ENCODE results near the gene SUMO3. TPM values are rescaled to one million over a fixed set of nuclear protein-coding genes. Genes with fewer than 3 reads are reported as not detected.
A peak's percentile ranks its signal among the peaks of the same experiment; 100 is the strongest.

The SUMO3 gene
- total RNA-seq, 1 experiment from 2014 or later = 41.4 TPM

GRCh38 chr21:44774972-44775371 is 42.9 kb downstream of the SUMO3 start:
- in situ Hi-C loops (cut with HindIII; ENCODE audit: low pct_unique_long_range_greater_than_20kb, low sequenced_read_pairs) (no loop called here), intact Hi-C loops (cut with micrococcal nuclease; ENCODE audit: unreplicated experiment) (no loop called here)
- Histone ChIP-seq H3K9me3 (ENCODE audit: control insufficient read depth, insufficient read depth, low read depth, low read length) (no peaks in the 10 kb centered on the region), H3K36me3 (ENCODE audit: control insufficient read depth, insufficient read depth, low read length) (peaks cover 9% of the 10 kb centered on the region; the same call in 1 of the 2 replicates), H3K27me3 (ENCODE audit: control insufficient read depth, insufficient read depth, low read length) (no peaks in the 10 kb centered on the region), H3K4me1 (ENCODE audit: control insufficient read depth, insufficient read depth, low read length) (peaks cover 15% of the 10 kb centered on the region), H3K4me3 (ENCODE audit: low read depth in 2 of 2, low read length in 2 of 2) (no peak overlapping the region), H3K27ac (ENCODE audit: low read length) (no peak overlapping the region)
- no TSS peak for BruUV-seq (replicated peaks)
- DNase-seq (ENCODE audit: low read depth, low spot score) (no peak), ATAC-seq (no peak)
- CTCF ChIA-PET = no interaction called here
- POLR2A ChIA-PET = no interaction called here
- no peak for TF ChIP-seq POLR2AphosphoS5 (IDR thresholded peaks at IDR 0.05; ENCODE audit: low read depth, low read length)
- TF ChIP-seq SIN3A (IDR thresholded peaks at IDR 0.05; ENCODE audit: borderline replicate concordance, insufficient read depth, low read depth, low read length) = no peak
- TF ChIP-seq, protein P1, sequence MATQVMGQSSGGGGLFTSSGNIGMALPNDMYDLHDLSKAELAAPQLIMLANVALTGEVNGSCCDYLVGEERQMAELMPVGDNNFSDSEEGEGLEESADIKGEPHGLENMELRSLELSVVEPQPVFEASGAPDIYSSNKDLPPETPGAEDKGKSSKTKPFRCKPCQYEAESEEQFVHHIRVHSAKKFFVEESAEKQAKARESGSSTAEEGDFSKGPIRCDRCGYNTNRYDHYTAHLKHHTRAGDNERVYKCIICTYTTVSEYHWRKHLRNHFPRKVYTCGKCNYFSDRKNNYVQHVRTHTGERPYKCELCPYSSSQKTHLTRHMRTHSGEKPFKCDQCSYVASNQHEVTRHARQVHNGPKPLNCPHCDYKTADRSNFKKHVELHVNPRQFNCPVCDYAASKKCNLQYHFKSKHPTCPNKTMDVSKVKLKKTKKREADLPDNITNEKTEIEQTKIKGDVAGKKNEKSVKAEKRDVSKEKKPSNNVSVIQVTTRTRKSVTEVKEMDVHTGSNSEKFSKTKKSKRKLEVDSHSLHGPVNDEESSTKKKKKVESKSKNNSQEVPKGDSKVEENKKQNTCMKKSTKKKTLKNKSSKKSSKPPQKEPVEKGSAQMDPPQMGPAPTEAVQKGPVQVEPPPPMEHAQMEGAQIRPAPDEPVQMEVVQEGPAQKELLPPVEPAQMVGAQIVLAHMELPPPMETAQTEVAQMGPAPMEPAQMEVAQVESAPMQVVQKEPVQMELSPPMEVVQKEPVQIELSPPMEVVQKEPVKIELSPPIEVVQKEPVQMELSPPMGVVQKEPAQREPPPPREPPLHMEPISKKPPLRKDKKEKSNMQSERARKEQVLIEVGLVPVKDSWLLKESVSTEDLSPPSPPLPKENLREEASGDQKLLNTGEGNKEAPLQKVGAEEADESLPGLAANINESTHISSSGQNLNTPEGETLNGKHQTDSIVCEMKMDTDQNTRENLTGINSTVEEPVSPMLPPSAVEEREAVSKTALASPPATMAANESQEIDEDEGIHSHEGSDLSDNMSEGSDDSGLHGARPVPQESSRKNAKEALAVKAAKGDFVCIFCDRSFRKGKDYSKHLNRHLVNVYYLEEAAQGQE (IDR thresholded peaks at IDR 0.05; ENCODE audit: insufficient read depth in 1 of 2, low read depth in 2 of 2, low read length in 1 of 2) = no peak
- no peak for TF ChIP-seq TCF7L2 (IDR thresholded peaks at IDR 0.05; ENCODE audit: low read depth, low read length)
- no peak for TF ChIP-seq CTCF (IDR thresholded peaks at IDR 0.05)

DNA sequence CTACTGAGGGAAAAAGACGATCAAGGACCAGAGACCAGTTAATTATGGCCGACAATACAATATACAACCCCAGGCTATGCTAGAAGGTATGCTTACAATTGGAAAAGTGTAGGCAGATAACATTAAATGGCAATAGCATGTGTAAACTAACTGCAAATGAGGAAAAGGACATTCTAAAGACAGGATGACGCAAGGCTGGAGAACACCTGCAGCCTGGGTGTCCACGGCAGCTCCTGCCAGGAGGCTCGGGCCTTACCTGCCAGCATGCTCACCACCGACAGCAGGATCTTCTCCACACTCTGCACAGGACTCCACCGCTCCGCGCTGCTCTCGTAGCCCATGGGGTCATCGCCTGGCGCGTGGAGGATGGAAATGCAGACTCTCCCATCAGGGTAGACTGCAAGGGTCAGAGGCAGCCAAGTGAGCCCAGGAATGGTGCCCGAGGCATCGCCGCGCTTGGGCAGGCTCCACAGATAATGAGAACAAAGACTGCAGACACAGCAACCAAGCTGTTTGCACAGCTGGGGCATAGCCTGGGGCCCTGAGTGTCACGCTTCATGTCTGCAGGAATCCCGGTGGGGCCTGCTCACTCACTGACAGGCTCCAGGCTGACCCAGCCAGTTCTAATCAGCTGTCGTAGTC is 44.5 kb downstream of the SUMO3 start:
- no peak overlapping the region for H3K4me3 ChIP-seq (ENCODE audit: low read depth in 2 of 2, low read length in 2 of 2)
- DNase-seq (ENCODE audit: low read depth, low spot score) (no peak), ATAC-seq (peak; percentile 59; the same call in 1 of the 2 replicates)
- ChIA-PET POLR2A (no interaction called here), CTCF (no interaction called here)
- no peaks in the 10 kb centered on the region for H3K27me3 ChIP-seq (ENCODE audit: control insufficient read depth, insufficient read depth, low read length)
- H3K4me1 ChIP-seq (ENCODE audit: control insufficient read depth, insufficient read depth, low read length) = peaks cover 5% of the 10 kb centered on the region; the same call in 1 of the 2 replicates
- TF ChIP-seq, protein P1 (IDR thresholded peaks at IDR 0.05; ENCODE audit: insufficient read depth in 1 of 2, low read depth in 2 of 2, low read length in 1 of 2) = no peak
- peak; percentile 43; the same call in 1 of the 2 replicates for TF ChIP-seq TCF7L2 (IDR thresholded peaks at IDR 0.05; ENCODE audit: low read depth, low read length)
- in situ Hi-C loops (cut with HindIII; ENCODE audit: low pct_unique_long_range_greater_than_20kb, low sequenced_read_pairs) (no loop called here), intact Hi-C loops (cut with micrococcal nuclease; ENCODE audit: unreplicated experiment) (no loop called here)
- H3K9me3 ChIP-seq (ENCODE audit: control insufficient read depth, insufficient read depth, low read depth, low read length) = no peaks in the 10 kb centered on the region
- H3K36me3 ChIP-seq (ENCODE audit: control insufficient read depth, insufficient read depth, low read length) = peaks cover 7% of the 10 kb centered on the region; the same call in 1 of the 2 replicates
- no TSS peak for BruUV-seq (replicated peaks)
- H3K27ac ChIP-seq (ENCODE audit: low read length) = no peak overlapping the region

Measured in Panc1 (cell line).